Measurements from ENCODE around the gene ZNF837.

- TF ChIP-seq CTCF (conservative IDR thresholded peaks at IDR 0.05 in 1 of 2, IDR thresholded peaks at IDR 0.05 in 1 of 2; ENCODE audit: low read depth in 1 of 2, low read length in 2 of 2), result no peak
- TF ChIP-seq EZH2 (IDR thresholded peaks at IDR 0.05; ENCODE audit: low read length, missing control alignments), result no peak
Observed at GRCh38 chr19:58393725-58394033, 12.8 kb upstream of the ZNF837 start.
